HepG2 (cell line): Measurements from ENCODE around the gene KCNIP3. TPM values are rescaled to one million over a fixed set of nuclear protein-coding genes. Genes with fewer than 3 reads are reported as not detected.

Source experiments
- ATAC-seq: fragments of 200-7000 bp; cut with Tn5 transposase; 3 replicates; pipeline ENCODE4 v1.9.1; 2020; ENCODE audit warnings: mild to moderate bottlenecking, moderate library complexity
- BruUV-seq: library from RNA; stranded (reverse); fragments of 400-500 nt; replicated peaks from 2 replicates; lab custom pipeline; 2021; lab: Mats Ljungman, UMichigan
- CTCF ChIA-PET: fragments of 300-600 bp; formaldehyde crosslinking; extraction: SDS; loops from one replicate; lab custom pipeline; 2021; ENCODE audit warnings: low total read pairs, inconsistent platforms, low intra/inter-chr PET ratio; lab: Yijun Ruan, JAX
- POLR2A ChIA-PET: fragments of 350-600 bp; sonication (Branson Sonifier 250); formaldehyde crosslinking; loops from one replicate; lab custom pipeline; 2020; ENCODE audit warnings: antibody characterized with exemption, inconsistent platforms; lab: Yijun Ruan, JAX
- DNase-seq: peaks from one replicate; pipeline ENCODE4 v3.0.0-alpha.2; 2015; ENCODE audit warnings: low spot score
- FAIRE-seq: peaks from 3 replicates; lab custom pipeline; 2011; peaks lifted over from hg19 to GRCh38; lab: Jason Lieb, UNC
- H2AFZ ChIP-seq: one replicate; pipeline ENCODE4 v1.6.1; 2011; ENCODE audit warnings: low read length, inconsistent platforms
- H3K27ac ChIP-seq: fragments of 300-600 bp; 3 replicates; pipeline ENCODE4 v1.8.0; 2011; ENCODE audit warnings: mixed run types, mild to moderate bottlenecking, mixed read lengths, low read length, inconsistent platforms; ENCODE audit not compliant: insufficient read depth; ENCODE audit errors: extremely low read length
- H3K27me3 ChIP-seq, 2 experiments: fragments of 200-600 bp in 1 of 2; 2 replicates in 1 of 2; 3 replicates in 1 of 2; pipeline versions ENCODE4 v1.6.0 to v1.8.0; 2011; ENCODE audit warnings: low read length in 2 of 2, mild to moderate bottlenecking in 2 of 2, moderate library complexity in 2 of 2, inconsistent platforms in 1 of 2; ENCODE audit not compliant: insufficient read depth in 2 of 2, control insufficient read depth in 1 of 2
- H3K36me3 ChIP-seq, 2 experiments: fragments of 200-600 bp in 1 of 2; replicated peaks in 1 of 2; 2 replicates in 1 of 2; 3 replicates in 1 of 2; pipeline versions ENCODE4 v1.5.1 to v1.8.0; 2011; ENCODE audit warnings: low read length in 2 of 2, inconsistent platforms in 1 of 2; ENCODE audit not compliant: insufficient read depth in 2 of 2, control insufficient read depth in 1 of 2
- H3K4me1 ChIP-seq: 2 replicates; pipeline ENCODE4 v1.5.1; 2012; ENCODE audit warnings: low read length, inconsistent platforms; ENCODE audit not compliant: insufficient read depth
- H3K4me2 ChIP-seq: 2 replicates; pipeline ENCODE4 v1.6.0; 2011; ENCODE audit warnings: low read depth, low read length, inconsistent platforms
- H3K4me3 ChIP-seq, 3 experiments: fragments of 200-600 bp in 1 of 3; sonication (generic), shearing (Covaris generic) in 1 of 3; replicated peaks in 1 of 3; 2 replicates each; pipeline ENCODE4 v1.5.1; 2011 to 2016; ENCODE audit warnings: low read length in 3 of 3, inconsistent platforms in 2 of 3, low read depth in 2 of 3, mild to moderate bottlenecking in 2 of 3, control low read depth in 1 of 3, mixed read lengths in 1 of 3; ENCODE audit not compliant: insufficient read depth in 1 of 3
- H3K79me2 ChIP-seq: one replicate; pipeline ENCODE4 v1.6.1; 2011; ENCODE audit warnings: low read length, inconsistent platforms; ENCODE audit not compliant: insufficient read depth
- H3K9ac ChIP-seq: 2 replicates; pipeline ENCODE4 v1.6.0; 2011; ENCODE audit warnings: mild to moderate bottlenecking, low read depth, low read length, inconsistent platforms; ENCODE audit not compliant: insufficient read depth
- H3K9me3 ChIP-seq: 2 replicates; pipeline ENCODE4 v1.5.1; 2012; ENCODE audit warnings: mild to moderate bottlenecking, low read length
- H4K20me1 ChIP-seq: 2 replicates; pipeline ENCODE4 v1.6.0; 2011; ENCODE audit warnings: inconsistent platforms, mild to moderate bottlenecking, low read length, moderate library complexity; ENCODE audit not compliant: insufficient read depth
- BCLAF1 ChIP-seq: fragments of 450-650 bp; IDR thresholded peaks from 2 replicates; pipeline ENCODE4 v1.6.1; 2017; ENCODE audit warnings: mild to moderate bottlenecking
- EP300 ChIP-seq, 3 experiments: sonication (generic) in 1 of 3; formaldehyde crosslinking in 1 of 3; IDR thresholded peaks; 2 replicates each; pipeline versions ENCODE4 v1.5.1 to v1.6.1; 2011 to 2020; ENCODE audit warnings: low read depth in 2 of 3, low read length in 2 of 3, borderline replicate concordance in 1 of 3, improper control_type of control experiment in 1 of 3, mild to moderate bottlenecking in 1 of 3, missing genetic modification reagents in 1 of 3, moderate library complexity in 1 of 3
- KLF9 ChIP-seq: IDR thresholded peaks from 2 replicates; pipeline ENCODE4 v1.6.1; 2016; ENCODE audit warnings: low read depth
- RBM39 ChIP-seq: fragments of 200-400 bp; formaldehyde crosslinking; IDR thresholded peaks from one replicate; pipeline ENCODE4 v1.6.1; 2018; ENCODE audit warnings: antibody characterized with exemption, mild to moderate bottlenecking, low read depth, low read length; ENCODE audit not compliant: poor library complexity, severe bottlenecking
- TSC22D2 ChIP-seq: sonication (generic); formaldehyde crosslinking; IDR thresholded peaks from 2 replicates; pipeline ENCODE4 v1.5.1; 2020; ENCODE audit warnings: missing genetic modification reagents, mild to moderate bottlenecking, borderline replicate concordance
- YEATS2 ChIP-seq: sonication (generic); formaldehyde crosslinking; IDR thresholded peaks from 2 replicates; pipeline ENCODE4 v1.4.0; 2020; ENCODE audit warnings: missing genetic modification reagents, borderline replicate concordance
- ZNF234 ChIP-seq: sonication (generic); formaldehyde crosslinking; conservative IDR thresholded peaks from 2 replicates; pipeline ENCODE4 v1.5.1; 2020; ENCODE audit warnings: mild to moderate bottlenecking, missing genetic modification reagents
- ZNF367 ChIP-seq: sonication (generic); formaldehyde crosslinking; IDR thresholded peaks from 2 replicates; pipeline ENCODE4 v1.4.0; 2020; ENCODE audit warnings: missing genetic modification reagents, borderline replicate concordance
- ZNF468 ChIP-seq: sonication (generic); formaldehyde crosslinking; IDR thresholded peaks from 2 replicates; pipeline ENCODE4 v1.8.0; 2022; ENCODE audit warnings: mild to moderate bottlenecking, moderate library complexity, missing genetic modification reagents
- WGBS: methylation state at CpG from one replicate; pipeline ENCODE4 v1.1.6; 2017; ENCODE audit warnings: low lambda C conversion rate; 5-methylcytosine and 5-hydroxymethylcytosine counted together
- in situ Hi-C: cut with HindIII; loops from 2 replicates; pipeline ENCODE4 v1.10.0; 2017; ENCODE audit warnings: low pct_unique_long_range_greater_than_20kb; ENCODE audit not compliant: extremely low pct_ligation_motif_present
- intact Hi-C: fragments of 100-400 bp; cut with micrococcal nuclease; formaldehyde crosslinking; loops from one replicate; pipeline ENCODE4 v1.10.0; 2022; ENCODE audit not compliant: unreplicated experiment
- polyA plus RNA-seq, 8 experiments: library from polyadenylated mRNA; depleted of rRNA in 3 of 8; stranded (reverse) in 7 of 8; unstranded in 1 of 8; fragments of >200 nt; fragmentation: Illumina TruSeq in 4 of 8; extraction: Trizol in 4 of 8; gene quantifications; 2 replicates each; pipeline versions ENCODE4 v1.2.1 to v1.2.3, GENCODE V29; 2011 to 2016; ENCODE audit warnings: low read depth in 4 of 8, missing spikeins in 1 of 8, mixed read lengths in 1 of 8; ENCODE audit not compliant: insufficient read depth in 1 of 8
- total RNA-seq, 5 experiments: library from RNA; depleted of rRNA; stranded (reverse); fragments of >200 nt; fragmentation: Illumina TruSeq; extraction: Trizol; gene quantifications; 2 replicates each; pipeline ENCODE4 v1.2.3, GENCODE V29; 2016; ENCODE audit warnings: low read depth in 1 of 5

Gene KCNIP3
- total and polyA plus RNA-seq, 2 of the 13 experiments (the other 11 are each of a cell fraction or from before 2014, with no cell fraction given), result not detected

GRCh38 chr2:95401480-95401879 lies 104.3 kb downstream of the KCNIP3 start:
- H2AFZ ChIP-seq, result peak overlapping the region; percentile 38
- H3K27me3 ChIP-seq, result no peaks in the 10 kb centered on the region; a peak in 1 of 5 replicates
- H3K4me3 ChIP-seq, result peak overlapping the region; percentile 88 to 99 (median 94)
- in situ Hi-C loops (no loop called here), intact Hi-C loops (no loop called here)
- H3K27ac ChIP-seq, result no peak overlapping the region
- H3K9me3 ChIP-seq, result no peaks in the 10 kb centered on the region
- ATAC-seq, result peak; percentile 0; the same call in 2 of the 3 replicates
- BruUV-seq, result no TSS peak
- no peaks in the 10 kb centered on the region for H4K20me1 ChIP-seq
- ChIA-PET CTCF (no interaction called here), POLR2A (interaction anchor here (2.4 to 5.1 kb wide), 2 partner anchors 11 to 236 kb away, joined by 12 to 110 read pairs; partner anchors contain the start of gene ZNF2)
- no peaks in the 10 kb centered on the region for H3K36me3 ChIP-seq
- WGBS, result 19% methylated on average over 9 of the region's 9 CpGs
- TF ChIP-seq ZNF468 (no peak), ZNF234 (no peak), EP300 (IDR thresholded peaks at IDR 0.05; ENCODE audit: low read depth in 2 of 2, low read length in 2 of 2) (no peak), EP300 (CRISPR knock-in tag; IDR thresholded peaks at IDR 0.05; ENCODE audit: borderline replicate concordance) (no peak), RBM39 (no peak), KLF9 (CRISPR knock-in tag) (no peak), BCLAF1 (no peak), YEATS2 (CRISPR knock-in tag) (no peak), ZNF367 (CRISPR knock-in tag) (no peak), TSC22D2 (CRISPR knock-in tag) (no peak)
- H3K9ac ChIP-seq, result peak overlapping the region; percentile 93; the same call in 1 of the 2 replicates
- H3K4me2 ChIP-seq, result peak overlapping the region; percentile 88
- no peak for DNase-seq
- H3K4me1 ChIP-seq, result peaks cover 23% of the 10 kb centered on the region
- H3K79me2 ChIP-seq, result peaks cover 14% of the 10 kb centered on the region
- no peak for FAIRE-seq
